ENCODE results near the gene LRP6.
A peak's percentile ranks its signal among the peaks of the same experiment; 100 is the strongest.

Gene LRP6

GRCh38 chr12:12244341-12244740, 22.5 kb downstream of the LRP6 start:
- no peak for TF ChIP-seq CTCF (IDR thresholded peaks at IDR 0.05; ENCODE audit: insufficient read depth, low read depth, low read length, missing control alignments)
- no peak for DNase-seq (ENCODE audit: low read depth)

GRCh38 chr12:12240662-12241340, 26.0 kb downstream of the LRP6 start:
- TF ChIP-seq CTCF (IDR thresholded peaks at IDR 0.05; ENCODE audit: insufficient read depth, low read depth, low read length, missing control alignments): no peak
- DNase-seq (ENCODE audit: low read depth): peak; percentile 50
- H3K4me3 ChIP-seq (ENCODE audit: low read length): no peak overlapping the region

More at GRCh38 chr12:12244341-12244740, 22.5 kb downstream of the LRP6 start:
- H3K4me3 ChIP-seq (ENCODE audit: low read length): no peak overlapping the region

- no peak for TF ChIP-seq CTCF (IDR thresholded peaks at IDR 0.05; ENCODE audit: insufficient read depth, low read depth, low read length, missing control alignments)
- DNase-seq (ENCODE audit: low read depth): no peak
- H3K4me3 ChIP-seq (ENCODE audit: low read length): no peak overlapping the region
These were observed 27.7 kb downstream of the LRP6 start for GRCh38 chr12:12239127-12239526.

DNA sequence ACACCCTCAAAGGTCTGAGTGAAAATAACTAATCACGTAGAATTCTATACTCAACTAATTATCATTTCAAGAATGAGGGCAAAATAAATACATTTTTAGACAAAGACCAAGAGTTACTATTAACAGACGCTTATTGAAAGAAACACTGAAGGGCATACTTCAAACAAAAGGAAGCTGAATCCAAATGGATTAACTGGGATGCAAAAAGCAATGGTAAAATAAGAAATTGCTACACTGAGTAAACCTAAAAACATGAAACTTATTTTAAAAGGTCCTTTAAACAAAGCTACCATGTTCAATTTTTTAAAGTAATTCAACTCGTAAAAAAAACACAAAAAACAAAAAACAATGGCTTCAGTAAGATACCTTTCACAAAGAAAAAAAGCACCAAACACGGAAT, 28.2 kb downstream of the LRP6 start:
- no peak for TF ChIP-seq CTCF (IDR thresholded peaks at IDR 0.05; ENCODE audit: insufficient read depth, low read depth, low read length, missing control alignments)
- no peak overlapping the region for H3K4me3 ChIP-seq (ENCODE audit: low read length)
- no peak for DNase-seq (ENCODE audit: low read depth)

DNA sequence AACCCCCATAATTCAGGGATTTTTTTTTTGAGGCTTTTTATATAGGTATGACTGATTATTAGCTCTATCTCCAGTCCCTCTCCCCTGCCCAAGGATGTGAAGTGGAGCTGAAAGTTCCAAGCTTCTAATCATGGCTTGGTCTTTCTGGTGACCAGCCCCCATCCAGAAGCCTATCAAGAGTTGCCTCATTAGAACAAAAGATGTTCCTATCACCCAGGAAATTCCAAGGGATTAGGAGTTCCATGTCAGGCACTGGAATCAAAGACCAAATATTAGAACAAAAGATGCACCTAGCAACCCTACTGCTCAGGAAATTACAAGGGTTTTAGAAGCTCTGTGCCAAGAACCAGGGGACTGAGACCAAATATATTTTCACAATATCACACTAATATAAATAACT, 29.9 kb downstream of the LRP6 start:
- no peak for TF ChIP-seq CTCF (IDR thresholded peaks at IDR 0.05; ENCODE audit: insufficient read depth, low read depth, low read length, missing control alignments)
- no peak overlapping the region for H3K4me3 ChIP-seq (ENCODE audit: low read length)
- no peak for DNase-seq (ENCODE audit: low read depth)

DNA sequence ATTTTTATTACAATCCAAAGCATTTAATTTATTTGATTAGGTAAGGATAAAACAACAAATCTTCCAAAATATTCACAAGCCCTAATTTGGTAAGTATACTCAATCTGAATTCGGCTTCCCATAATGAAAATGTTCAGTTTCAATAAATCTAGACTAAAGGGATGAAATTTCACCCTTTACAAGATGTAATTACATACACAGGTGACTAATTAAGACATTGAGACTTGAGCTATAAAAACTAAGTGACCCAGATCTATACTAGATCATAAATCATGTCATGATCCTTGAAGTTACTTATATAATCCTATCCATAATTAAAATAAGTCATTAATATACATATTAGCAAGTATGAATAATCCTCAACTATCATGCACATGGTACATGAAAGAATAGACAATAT, 36.6 kb downstream of the LRP6 start:
- DNase-seq (ENCODE audit: low read depth): no peak
- no peak overlapping the region for H3K4me3 ChIP-seq (ENCODE audit: low read length)
- no peak for TF ChIP-seq CTCF (IDR thresholded peaks at IDR 0.05; ENCODE audit: insufficient read depth, low read depth, low read length, missing control alignments)

DNA sequence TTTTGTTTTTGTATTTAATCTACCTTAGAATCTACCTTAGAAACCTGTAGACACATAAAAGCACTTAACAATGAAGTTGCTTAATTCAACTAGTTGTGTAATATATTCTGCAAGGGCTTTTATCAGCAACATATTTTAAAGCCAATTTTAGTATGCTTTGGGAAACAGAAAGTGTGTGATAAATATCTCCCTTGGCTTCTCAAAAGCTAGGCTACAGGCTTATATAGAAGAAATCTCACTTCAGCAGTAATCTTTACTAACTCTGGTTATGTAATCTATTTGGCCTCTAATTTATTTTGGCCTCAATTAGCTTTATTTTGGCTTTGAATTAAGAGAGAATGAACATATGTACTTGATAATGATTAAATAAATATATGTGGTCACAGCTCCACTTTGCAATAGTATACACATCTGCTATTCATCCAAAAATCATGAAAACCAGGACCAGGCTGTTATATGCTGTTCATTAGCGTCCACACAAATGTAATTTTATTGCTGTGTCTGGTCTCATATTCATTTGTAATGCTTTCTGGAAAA, 37.2 kb downstream of the LRP6 start:
- H3K4me3 ChIP-seq (ENCODE audit: low read length): no peak overlapping the region
- no peak for TF ChIP-seq CTCF (IDR thresholded peaks at IDR 0.05; ENCODE audit: insufficient read depth, low read depth, low read length, missing control alignments)
- DNase-seq (ENCODE audit: low read depth): no peak

Measured in epithelial cell of esophagus (primary cell).